GM21390 (cell line): ENCODE measurements around the gene UHMK1.
"Not testable (repeated sequence)": the region's sequence is repeated elsewhere in the genome, so short reads cannot be mapped to it uniquely, and the experiment has no call there.

ENCODE experiments used
- ATAC-seq: cut with Tn5 transposase; IDR thresholded peaks from one replicate; pipeline ENCODE4 v1.9.1; 2021; ENCODE audit not compliant: unreplicated experiment

The UHMK1 gene

GRCh38 chr1:162564762-162565218 is 67.2 kb downstream of the UHMK1 start:
- no peak for ATAC-seq

GRCh38 chr1:162565460-162565859 is 67.8 kb downstream of the UHMK1 start:
- no peak for ATAC-seq

GRCh38 chr1:162566870-162567269 is 69.3 kb downstream of the UHMK1 start:
- no peak for ATAC-seq

- ATAC-seq = no peak
Observed at GRCh38 chr1:162568802-162569201, 71.2 kb downstream of the UHMK1 start.

GRCh38 chr1:162570718-162571117 is 73.1 kb downstream of the UHMK1 start:
- ATAC-seq = no peak

- ATAC-seq = not testable (repeated sequence)
Observed at GRCh38 chr1:162571121-162571520, 73.5 kb downstream of the UHMK1 start.

- ATAC-seq = no peak
Observed at GRCh38 chr1:162571696-162572095, 74.1 kb downstream of the UHMK1 start.

GRCh38 chr1:162573136-162573535 is 75.5 kb downstream of the UHMK1 start:
- ATAC-seq = no peak

GRCh38 chr1:162578071-162578700 is 80.6 kb downstream of the UHMK1 start:
- ATAC-seq = no peak

- no peak for ATAC-seq
Observed at GRCh38 chr1:162578936-162579335, 81.3 kb downstream of the UHMK1 start.
